Liver (tissue), 3 donors: ENCODE measurements around the gene NDFIP2.

Experiments
- ATF3 ChIP-seq: IDR thresholded peaks from 2 replicates; pipeline ENCODE4 v1.6.1; 2016; ENCODE audit warnings: antibody characterized with exemption
- CTCF ChIP-seq: fragments of 150-350 bp; IDR thresholded peaks from 2 replicates; pipeline ENCODE4 v1.5.1; 2017; ENCODE audit warnings: improper control_type of control experiment, low read depth, low read length; ENCODE audit not compliant: missing input control
- EGR1 ChIP-seq, 2 donors: IDR thresholded peaks; 2 replicates each; pipeline ENCODE4 v1.6.1; 2016 to 2018; ENCODE audit warnings: antibody characterized with exemption in 2 of 2, low read depth in 2 of 2
- MAX ChIP-seq: IDR thresholded peaks from 2 replicates; pipeline ENCODE4 v1.6.1; 2016; ENCODE audit warnings: antibody characterized with exemption
- RAD21 ChIP-seq, 2 donors: IDR thresholded peaks; 2 replicates each; pipeline ENCODE4 v1.6.1; 2016; ENCODE audit warnings: antibody characterized with exemption in 2 of 2, mild to moderate bottlenecking in 2 of 2
- YY1 ChIP-seq: IDR thresholded peaks from 2 replicates; pipeline ENCODE4 v1.6.1; 2016; ENCODE audit warnings: antibody characterized with exemption, mild to moderate bottlenecking
- donor health status: healthy.
- donor health status: healthy.

GRCh38 chr13:79442221-79442620 lies 38.7 kb upstream of the NDFIP2 start:
- TF ChIP-seq CTCF, result no peak
- no peak for TF ChIP-seq MAX
- no peak for TF ChIP-seq EGR1 (IDR thresholded peaks at IDR 0.05; ENCODE audit: low read depth in 2 of 2)
- no peak for TF ChIP-seq RAD21 (IDR thresholded peaks at IDR 0.05)
- TF ChIP-seq YY1, result no peak
- TF ChIP-seq ATF3, result no peak
